ENCODE results near the gene VTN. TPM values are rescaled to one million over a fixed set of nuclear protein-coding genes. Genes with fewer than 3 reads are reported as not detected.
A peak's percentile ranks its signal among the peaks of the same experiment; 100 is the strongest.

VTN gene
- polyA plus RNA-seq, 3 donors: 15.4 to 26.1 (median 19.4) TPM

DNA sequence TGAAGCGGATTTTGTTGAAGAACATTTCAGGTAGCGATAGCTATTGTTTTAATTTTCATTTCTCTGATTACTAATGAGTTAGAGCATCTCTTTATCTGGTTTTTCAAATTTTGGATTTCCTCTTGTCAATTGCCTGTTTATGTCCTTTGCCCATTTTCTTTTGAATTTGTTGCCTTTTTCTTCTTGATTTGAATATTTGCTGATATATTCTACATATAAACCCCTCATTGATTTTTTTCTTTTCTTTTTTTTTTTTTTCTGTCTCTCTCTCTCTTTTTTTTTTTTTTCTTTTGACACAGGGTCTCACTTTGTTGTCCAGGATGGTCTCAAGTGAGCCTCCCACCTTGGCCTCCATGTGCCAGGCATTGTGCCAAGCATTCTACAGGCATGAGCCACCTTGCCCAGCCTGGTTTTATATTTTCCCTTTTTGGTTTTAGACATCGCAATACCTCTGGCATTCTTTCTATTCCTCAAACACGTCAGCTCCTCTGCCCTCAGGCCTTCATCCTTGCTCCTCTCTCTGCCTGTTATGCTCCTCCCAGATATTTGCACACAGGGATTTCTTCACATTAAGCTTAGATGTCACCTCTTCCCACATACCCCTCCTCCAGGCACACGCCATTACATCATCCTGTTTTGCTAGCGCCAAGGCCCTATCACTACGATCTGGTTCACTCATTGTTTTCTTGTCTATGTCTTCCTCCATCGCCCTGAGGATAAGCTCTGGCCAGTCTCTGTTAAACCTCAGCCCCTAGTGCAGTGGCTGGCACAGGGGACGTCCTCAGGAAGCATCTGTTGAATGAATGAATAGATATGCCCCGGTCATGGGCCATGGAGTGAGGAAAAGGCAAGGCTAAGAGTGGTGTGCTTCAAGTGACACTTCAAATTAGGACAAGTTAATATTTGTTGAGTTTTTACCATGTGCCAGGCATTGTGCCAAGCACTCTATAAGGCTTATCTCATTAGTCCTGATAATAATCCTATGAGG lies 10.0 kb upstream of the VTN start:
- no peak for DNase-seq (ENCODE audit: extremely low read depth in 1 of 11, low read depth in 9 of 11, low spot score in 4 of 11)

DNA sequence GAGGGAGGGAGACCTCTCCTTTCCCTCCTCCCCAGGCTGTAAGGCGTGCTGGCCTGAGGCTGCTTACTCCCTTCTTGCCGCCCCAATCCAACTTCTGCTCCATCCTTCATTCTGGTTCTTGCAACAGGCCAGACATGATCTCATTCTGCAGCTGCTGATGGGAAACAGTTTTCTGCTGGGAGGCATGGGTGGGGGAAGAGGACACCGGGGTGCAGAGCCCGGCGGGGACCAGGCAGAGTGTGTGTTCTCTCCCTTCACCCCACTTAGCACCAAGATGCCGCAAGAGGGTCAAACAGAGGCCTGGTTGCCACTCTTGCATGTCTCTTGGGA lies 2.8 kb upstream of the VTN start:
- no peak for DNase-seq (ENCODE audit: extremely low read depth in 1 of 11, low read depth in 9 of 11, low spot score in 4 of 11)

DNA sequence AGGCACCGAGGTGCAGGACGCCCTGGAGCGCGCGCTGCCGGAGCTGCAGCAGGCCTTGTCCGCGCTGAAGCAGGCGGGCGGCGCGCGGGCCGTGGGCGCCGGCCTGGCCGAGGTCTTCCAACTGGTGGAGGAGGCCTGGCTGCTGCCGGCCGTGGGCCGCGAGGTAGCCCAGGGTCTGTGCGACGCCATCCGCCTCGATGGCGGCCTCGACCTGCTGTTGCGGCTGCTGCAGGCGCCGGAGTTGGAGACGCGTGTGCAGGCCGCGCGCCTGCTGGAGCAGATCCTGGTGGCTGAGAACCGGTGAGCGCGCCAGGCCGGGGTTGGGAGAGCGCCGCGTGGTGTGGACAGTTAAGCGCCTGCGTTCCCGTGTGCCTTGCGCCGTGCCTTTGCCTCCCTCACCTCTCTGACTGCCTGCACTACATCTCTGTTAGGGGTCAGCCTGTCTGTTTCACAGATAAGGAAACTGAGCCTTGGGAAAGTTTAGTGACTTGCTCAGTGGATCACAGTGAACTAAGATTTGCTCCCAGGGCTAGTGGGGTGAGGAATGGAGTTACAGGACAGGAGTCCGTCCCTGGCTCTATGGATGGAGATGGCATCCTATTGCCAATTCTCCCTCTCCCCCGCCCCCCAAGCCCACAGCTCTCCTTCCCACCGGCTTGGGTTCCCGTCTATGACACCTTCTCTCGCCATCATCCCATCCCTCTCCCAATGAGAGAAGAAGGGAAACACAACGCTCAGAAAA lies 2.3 kb upstream of the VTN start:
- DNase-seq (ENCODE audit: extremely low read depth in 1 of 11, low read depth in 9 of 11, low spot score in 4 of 11): peak in 1 of 11 donors; percentile 15

DNA sequence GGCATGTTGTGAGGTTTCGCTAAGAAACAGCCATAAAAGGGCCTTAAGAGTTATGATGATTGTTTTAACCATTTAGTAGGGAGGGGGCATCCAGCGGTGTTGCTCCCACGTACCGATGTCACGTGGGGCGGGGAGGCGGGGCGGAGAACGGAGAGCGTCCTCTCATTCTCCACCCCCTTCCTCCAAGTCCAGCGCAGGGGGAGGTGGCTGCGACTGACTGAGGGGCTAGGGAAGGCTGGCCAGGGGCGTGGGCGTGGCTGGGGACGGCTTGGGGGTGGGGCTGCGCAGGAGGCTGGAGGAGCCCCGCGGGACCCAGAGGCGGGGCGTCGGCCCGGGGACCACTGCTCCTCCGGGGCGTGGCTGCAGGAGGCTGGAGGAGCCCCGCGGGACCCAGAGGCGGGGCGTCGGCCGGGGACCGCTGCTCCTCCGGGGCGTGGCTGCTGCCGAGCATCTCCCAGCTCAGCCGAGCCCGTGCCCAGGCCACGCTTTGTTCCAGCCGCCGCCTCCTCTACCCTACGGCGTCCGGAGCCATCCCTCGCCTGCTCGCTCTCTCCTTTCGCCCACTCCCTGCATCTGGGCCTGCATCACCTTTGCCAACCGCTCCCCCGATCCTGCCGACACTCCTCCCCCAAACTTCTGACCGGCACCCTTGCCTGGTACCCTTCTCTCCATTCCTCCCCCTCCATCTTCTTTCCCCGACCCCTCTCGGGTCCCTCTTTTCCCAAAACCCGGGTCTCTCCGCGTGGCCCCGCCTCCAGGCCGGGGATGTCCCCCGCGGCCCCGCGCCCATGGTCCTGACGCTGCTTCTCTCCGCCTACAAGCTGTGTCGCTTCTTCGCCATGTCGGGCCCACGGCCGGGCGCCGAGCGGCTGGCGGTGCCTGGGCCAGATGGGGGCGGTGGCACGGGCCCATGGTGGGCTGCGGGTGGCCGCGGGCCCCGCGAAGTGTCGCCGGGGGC lies 1.4 kb upstream of the VTN start, which contains the start of gene SARM1:
Gene SARM1 (plus strand): TSS at position 450 of the 958 bp plus-strand sequence. CDS start 339 bp downstream, at position 789.
- peak in 10 of 11 donors; percentile 65 to 90 (median 86) for DNase-seq (ENCODE audit: extremely low read depth in 1 of 11, low read depth in 9 of 11, low spot score in 4 of 11)

DNA sequence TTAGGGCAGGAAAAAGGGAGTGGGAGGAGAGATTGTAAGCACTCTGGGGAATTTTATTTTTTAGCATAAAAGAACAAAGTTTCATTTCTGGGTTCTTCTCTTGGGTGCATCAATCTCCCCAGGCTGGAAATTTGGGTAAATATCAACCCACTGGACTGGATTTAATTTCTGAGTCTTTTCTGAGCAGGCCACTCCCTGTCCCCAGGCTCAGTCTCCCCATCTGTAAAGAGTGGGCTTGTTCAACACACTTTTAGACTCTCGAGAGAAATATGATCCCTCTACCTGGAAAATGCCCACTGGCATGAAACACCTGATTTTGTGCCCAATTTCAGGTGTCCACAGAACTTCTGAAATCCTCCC lies 617 bp upstream of the VTN start:
- DNase-seq (ENCODE audit: extremely low read depth in 1 of 11, low read depth in 9 of 11, low spot score in 4 of 11): no peak

DNA sequence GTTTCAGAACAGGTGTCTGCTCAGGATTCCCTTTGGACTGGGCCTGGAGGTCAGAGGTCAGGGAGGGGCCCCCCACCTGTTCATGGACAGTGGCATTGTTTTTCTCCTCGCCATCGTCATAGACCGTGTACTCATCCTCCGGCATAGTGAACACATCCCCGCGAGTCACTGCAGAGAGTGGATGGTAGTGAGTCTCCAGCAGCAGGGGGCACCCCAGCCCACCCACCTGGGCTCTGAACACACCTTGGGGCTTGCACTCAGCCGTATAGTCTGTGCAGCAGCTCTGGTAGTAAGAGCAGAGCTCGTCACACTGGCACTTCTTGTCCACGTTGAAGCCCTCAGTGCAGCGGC lies 448 bp downstream of the VTN start:
- DNase-seq (ENCODE audit: extremely low read depth in 1 of 11, low read depth in 9 of 11, low spot score in 4 of 11): no peak

DNA sequence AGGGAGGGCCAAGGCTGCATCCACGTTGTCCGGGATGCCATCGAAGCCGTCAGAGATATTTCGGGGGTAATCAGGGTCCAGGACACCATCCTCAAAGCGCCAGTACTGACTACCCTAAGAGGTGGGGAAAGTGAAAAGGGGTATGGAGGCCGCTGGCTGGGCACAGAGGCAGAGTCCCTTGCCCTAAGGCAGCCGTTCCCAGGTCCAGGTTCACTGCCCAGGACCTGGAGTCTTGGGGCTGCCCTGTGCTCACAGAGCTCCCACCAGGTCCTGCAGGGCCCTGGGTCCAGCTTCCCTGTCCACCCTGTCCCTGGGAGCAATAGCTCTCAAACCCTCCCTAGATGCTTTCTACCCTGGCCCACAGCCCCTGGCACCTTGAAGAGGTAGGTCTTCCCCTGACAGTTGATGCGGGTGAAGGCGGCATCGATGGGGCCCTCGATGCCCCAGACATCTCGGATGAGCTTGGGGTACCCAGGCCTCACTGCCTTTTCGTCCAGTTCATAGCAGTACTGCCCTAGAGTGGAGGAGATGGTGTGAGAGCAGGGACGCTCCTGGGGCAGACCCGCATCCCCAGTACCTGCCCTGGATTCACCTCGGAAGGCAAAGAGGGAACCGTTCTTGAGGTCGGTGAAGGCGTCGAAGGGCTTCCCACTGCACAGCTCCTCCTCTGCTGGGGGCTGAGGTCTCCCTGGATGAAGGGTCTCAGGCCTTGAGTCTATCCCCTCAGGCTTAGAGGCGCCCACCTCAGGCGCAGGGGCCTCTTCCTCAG lies 1.0 kb downstream of the VTN start:
- DNase-seq (ENCODE audit: extremely low read depth in 1 of 11, low read depth in 9 of 11, low spot score in 4 of 11): no peak

DNA sequence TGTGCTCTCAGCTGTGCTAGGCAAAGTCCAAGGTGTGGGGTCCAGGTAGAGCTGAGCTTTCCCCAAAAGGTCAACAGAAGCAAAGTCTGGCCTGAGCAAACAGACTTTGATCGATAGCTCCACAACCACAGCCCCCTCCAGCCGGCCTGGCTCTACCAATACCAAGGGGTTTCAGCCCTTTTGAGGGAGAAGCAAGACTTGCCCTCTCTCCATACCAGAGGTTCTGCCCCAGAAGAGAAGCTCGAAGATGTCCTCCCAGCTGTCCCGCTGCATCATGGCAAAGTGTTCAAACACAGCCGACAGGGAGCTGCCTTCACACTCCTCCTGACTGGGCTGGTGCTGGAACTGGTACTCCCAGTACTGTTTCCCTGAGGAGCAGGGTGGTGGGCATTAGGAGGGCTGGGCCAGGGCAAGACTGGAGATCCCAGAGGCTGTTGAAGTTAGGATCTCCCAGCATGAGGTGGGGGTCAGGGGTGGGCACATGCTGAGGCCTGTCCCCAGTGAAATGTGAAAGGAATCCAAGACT lies 1.7 kb downstream of the VTN start:
- DNase-seq (ENCODE audit: extremely low read depth in 1 of 11, low read depth in 9 of 11, low spot score in 4 of 11): no peak

DNA sequence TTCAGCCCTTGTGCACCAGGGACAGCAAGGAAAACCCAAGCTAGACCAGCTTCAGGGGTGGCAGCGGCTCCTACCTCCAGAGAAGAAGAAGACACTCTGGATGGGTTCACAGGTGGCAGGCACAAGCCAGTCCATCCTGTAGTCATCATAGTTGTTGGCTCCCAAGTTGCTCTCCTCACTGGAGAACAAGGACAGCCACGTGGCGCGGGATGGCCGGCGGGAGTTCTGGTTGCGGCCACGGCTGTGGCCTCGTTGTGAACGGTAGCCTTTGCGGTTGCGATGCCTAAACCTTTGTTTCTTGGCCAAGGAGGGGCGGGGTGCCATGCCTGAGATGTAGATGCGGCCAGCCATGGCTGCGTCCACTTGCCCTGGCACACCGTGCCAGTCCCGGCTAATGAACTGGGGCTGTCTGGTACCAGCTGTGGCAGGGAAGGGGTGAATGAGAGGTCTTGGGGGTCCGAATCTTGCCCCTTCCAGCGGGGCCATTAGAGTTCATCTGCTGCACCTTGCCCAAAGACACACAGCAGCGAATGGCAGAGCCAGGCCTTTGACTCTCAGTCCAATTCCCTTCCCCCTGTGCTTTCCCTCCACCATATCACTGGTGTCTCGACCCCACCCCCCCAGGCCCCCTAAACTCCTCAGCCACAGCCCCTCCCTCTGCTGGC lies 2.3 kb downstream of the VTN start:
- DNase-seq (ENCODE audit: extremely low read depth in 1 of 11, low read depth in 9 of 11, low spot score in 4 of 11): no peak

DNA sequence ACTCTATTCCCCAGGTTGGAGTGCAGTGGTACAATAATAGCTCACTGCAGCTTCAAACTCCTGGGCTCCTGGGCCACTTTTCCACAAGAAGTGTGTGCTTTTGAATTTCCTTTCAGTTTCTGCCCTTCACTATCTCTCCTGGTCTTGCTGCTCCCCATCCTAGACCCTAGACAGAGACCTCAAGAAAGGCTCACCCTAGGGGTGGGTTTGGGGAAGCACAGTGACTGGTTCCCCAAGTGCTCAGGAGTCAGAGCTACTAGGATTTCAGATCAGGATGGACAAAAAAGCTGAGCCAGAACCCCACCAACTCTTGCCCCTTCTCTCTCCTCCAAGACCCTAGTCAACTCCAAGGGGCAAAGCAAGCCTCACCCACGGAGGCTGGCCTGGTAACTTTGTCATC lies 3.5 kb downstream of the VTN start:
- no peak for DNase-seq (ENCODE audit: extremely low read depth in 1 of 11, low read depth in 9 of 11, low spot score in 4 of 11)

DNA sequence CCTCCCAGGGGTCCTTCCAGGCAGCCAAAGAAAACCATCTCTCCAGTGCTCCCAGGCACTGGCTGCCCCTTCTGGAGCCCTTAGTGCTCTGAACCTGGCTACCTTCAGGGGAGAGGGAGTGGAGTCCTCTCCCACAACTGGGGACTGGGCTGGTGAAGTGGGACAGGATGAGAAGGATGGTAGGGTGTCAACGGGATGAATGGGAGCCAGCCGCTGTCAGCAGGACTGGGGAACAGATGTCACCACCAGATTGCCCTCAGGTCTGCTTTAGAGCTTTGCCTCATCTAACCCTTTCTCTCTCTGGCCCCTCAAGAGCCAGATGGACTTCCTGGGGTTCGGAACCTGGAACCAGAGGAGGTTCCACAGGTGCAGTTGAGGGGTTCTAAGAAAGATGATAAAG lies 4.6 kb downstream of the VTN start:
- DNase-seq (ENCODE audit: extremely low read depth in 1 of 11, low read depth in 9 of 11, low spot score in 4 of 11): no peak

DNA sequence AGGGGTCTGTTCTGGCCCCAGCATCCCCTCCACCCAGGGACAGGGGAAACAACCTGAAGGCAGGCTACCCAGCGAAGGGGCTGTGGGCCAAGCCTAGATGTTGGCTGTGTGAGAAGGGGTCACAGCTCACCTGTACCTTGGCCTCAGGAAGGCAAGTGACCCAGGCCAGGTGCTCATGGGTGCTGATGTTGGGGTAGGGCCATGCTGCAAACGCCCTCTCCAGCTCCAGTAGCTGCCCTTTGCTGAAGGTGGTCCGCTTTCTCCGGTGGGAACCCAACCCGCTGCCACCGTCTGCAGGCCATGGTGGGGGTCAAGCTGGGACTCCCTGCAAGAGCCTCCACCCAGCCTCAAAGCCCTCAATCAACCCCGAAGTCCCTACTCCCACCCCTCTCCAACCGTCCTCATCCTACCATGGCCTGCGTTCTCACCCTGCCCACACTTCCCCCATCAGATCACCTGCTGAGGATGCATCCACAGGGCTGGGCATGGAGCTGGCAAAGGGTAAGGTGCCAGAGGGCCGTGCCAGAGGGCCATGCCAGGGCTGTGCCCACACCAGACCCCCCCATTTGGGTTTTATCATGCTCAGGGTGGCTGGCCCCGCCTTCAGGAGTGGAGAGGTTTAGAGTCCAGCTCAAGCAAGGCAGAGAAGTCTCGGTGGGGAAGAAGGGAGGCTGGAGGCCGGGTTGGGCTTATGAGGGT lies 5.3 kb downstream of the VTN start, which contains the start of gene SEBOX:
Gene SEBOX (minus strand): TSS at position 535 of the 699 bp plus-strand sequence. CDS start 48 bp downstream, at position 487.
- DNase-seq (ENCODE audit: extremely low read depth in 1 of 11, low read depth in 9 of 11, low spot score in 4 of 11): no peak

DNA sequence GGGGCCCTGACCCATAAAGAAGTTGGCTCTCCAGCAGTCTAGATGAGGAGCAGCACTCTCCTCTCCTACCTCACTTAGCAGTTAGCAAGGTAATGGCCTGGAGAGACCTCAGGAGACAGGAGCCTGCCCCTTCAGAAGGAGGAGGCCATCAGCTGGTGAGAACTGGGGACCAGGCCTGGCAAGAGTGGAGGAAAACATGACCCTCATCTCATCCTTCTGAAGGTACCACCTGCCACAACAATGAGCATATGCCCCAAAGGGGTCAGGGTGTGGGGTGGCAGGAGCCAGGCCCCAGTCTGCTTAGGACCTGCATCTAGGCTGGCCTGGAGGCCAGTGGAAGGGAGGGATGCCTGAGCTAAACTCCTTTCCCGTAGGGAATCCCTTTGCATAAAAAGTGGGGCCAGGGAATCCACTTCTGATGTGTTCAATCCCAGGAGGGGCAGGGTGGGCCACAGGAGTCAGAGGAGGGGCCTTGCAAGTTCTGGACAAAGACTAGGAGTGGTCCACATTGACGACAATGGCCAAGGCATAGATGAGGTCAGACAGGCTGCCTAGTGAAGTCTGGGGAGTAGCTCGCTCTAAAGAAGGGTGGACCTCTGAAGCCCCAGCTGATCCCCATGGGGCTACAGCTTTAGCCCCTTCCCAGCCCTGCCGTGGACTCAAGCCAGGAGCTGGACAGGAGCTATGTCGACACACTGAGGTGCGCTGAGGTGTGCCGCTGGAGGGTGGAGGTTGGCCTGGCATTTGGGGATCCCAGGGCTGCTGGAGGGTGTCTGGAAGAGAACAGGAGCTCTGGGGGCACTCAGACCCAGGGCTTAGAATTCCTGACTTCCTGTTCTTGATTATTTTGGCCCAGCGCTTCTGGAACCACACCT lies 6.1 kb downstream of the VTN start:
- no peak for DNase-seq (ENCODE audit: extremely low read depth in 1 of 11, low read depth in 9 of 11, low spot score in 4 of 11)

DNA sequence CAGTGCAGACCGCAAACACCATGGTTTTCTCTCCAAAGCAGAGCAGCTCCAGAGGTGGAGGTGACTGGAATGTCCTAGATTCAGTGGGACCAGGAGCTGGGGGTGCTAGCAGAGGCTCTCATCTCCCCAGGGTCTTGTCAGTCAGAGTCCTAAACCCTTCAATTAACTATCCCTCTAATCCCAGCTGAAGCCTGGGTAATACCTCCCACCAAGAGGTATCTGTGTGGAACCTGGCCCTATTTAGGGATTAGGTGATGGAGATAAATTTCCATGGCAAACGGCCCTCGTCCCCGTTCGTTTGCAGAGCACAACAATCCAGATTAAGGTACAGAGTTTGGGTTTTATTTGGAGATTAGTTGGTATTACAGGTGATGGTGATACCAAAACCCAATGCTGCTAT lies 6.9 kb downstream of the VTN start:
- DNase-seq (ENCODE audit: extremely low read depth in 1 of 11, low read depth in 9 of 11, low spot score in 4 of 11): no peak

DNA sequence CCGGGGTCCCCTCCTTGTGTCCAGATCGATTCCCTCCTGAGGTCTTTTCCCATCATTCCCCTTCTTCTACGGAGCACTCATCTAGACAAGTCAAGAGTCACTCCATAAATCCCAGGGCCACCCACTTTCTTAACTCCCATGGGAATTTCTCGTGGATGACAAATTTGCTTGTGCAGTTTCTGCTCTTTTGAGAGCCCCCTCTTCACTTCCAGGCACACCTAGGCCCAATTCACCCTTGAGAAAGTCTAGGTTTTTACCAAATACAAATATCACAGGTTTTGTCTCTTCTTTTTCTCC lies 12.3 kb downstream of the VTN start:
- DNase-seq (ENCODE audit: extremely low read depth in 1 of 11, low read depth in 9 of 11, low spot score in 4 of 11): no peak

All from renal cortex interstitium (tissue), 11 donors.